Activated CD4-positive, alpha-beta T cell treated with anti-CD3 and anti-CD28 coated beads for 4 hours (primary cell): ENCODE measurements around the gene TXNDC9.
"Not testable (repeated sequence)": the region's sequence is repeated elsewhere in the genome, so short reads cannot be mapped to it uniquely, and the experiment has no call there.

ENCODE experiments used
- DNase-seq, 2 donors: peaks; one replicate each; pipeline ENCODE4 v3.0.0-alpha.2; 2020

The TXNDC9 gene

DNA sequence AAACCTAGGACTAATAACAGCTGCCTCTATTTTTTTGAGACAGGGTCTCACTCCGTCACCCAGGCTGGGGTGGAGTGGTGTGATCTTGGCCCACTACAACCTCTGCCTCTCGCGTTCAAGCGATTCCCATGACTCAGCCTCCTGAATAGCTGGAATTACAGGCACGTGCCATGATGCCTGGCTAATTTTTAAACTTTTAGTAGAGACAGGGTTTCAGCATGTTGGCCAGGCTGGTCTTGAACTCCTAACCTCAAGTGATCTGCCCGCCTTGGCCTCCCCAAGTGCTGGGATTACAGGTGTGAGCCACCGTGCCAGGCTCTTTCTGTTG lies 18.3 kb downstream of the TXNDC9 start:
- not testable (repeated sequence) for DNase-seq

DNA sequence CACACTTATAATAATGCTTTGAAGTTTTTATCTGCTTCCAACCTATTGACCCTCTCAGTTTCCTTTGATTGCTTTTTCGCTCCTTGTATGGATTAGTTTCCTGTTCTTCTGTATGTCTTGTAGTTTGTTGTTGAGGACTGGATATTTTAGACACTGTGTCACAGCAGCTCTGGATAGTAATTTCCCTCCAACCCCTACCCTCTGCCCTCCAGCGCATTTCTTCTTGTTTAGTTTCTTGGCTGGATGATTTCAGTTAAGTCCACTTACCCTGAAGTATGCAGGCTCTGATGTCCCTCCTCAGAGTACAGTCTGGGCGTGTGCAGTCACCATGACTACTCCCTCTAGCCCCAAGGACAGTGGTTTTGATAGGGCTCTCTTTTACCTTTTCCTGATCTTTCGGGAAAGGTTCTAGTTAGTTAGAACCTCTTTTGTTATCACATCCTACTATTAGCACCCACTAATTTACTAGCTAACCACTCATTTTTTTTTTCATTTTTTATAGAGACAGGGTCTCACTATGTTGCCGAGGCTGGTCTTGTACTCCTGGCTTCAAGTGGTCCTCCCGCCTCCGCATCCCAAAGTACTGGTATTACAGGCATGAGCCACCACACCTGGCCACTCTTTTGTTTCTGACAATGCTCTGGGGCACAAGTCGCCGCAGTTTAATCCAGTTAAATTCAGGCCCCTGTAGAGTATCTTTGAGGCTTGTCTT lies 18.8 kb downstream of the TXNDC9 start:
- DNase-seq, result no peak

GRCh38 chr2:99301097-99301496 lies 35.0 kb downstream of the TXNDC9 start, which contains the start of gene LYG1:
Gene LYG1 (minus strand): TSS chr2:99301197. CDS start chr2:99295670, 5,527 bp downstream.
- not testable (repeated sequence) for DNase-seq

DNA sequence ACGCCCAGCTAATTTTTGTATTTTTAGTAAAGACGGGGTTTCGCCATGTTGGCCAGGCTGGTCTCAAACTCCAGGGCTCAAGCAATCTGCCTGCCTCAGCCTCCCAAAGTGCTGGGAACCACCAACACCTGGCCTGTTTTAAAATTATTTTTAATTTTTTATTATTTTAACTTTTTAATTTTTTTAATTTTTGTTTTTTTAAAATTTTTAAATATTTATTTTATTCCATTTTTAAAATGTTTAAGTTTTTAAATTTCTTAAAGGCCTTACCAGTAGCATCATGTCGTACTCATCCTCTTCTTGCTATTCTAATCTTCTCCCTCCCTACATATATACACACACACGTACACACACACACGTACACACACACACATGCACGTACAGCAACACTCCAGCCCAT lies 36.6 kb downstream of the TXNDC9 start:
- DNase-seq, result no peak

DNA sequence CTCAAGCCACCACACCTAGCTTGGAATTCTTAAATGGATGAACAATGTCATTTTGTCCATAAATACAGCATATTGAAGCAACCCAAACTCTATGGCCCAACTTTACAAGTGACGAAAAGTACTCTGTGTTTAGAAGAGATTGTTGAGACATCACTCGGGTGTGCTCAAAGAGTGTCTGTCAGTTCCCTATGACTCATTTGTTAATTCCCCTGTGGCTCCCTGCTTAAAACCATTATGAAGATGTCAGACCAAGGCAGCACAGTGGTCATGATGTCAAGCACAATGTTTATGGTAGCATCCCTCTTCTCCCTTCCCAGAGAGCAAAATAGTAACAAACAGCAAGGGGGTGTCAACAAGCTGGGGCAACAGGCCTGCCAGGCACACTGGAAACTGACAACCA lies 38.1 kb downstream of the TXNDC9 start:
- DNase-seq, result no peak

- no peak for DNase-seq
Measured at GRCh38 chr2:99285526-99285925, 50.6 kb downstream of the TXNDC9 start.

DNA sequence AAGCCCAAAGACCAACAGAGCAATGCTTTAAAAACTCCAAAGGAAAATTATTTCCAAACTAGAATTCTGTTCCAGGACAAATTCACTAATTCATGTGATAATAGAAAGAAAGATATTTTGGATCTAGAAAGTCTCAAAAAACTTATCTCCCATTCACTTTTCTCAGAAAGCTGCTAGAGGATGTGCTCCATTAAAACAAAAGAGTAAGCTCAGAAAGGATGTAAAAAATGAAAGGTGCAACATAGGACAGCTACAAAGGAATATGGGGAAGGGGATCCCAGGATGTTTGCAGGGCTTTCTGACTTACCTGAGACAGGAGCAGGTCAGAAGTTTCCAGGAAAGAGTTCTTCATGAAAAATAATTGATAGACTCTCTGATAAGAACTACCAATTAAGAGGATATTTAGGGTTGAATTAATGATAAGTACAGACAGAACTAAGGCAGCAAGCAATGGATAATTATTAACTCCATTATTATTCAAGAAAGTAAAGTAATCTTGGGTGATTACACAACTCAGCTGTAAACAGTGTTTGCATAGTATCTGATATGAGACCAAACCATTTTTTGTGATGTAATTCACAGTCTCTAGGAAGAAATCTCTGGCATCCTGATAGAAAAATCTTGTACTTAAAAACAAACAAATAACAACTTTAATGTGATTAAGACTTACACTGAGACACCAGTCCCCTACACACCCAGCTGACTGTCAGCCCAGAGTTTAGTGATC lies 56.0 kb downstream of the TXNDC9 start:
- no peak for DNase-seq

- DNase-seq, result no peak
Measured at GRCh38 chr2:99278793-99279291, 57.3 kb downstream of the TXNDC9 start.

- DNase-seq, result not testable (repeated sequence)
Measured at GRCh38 chr2:99278195-99278765, 57.9 kb downstream of the TXNDC9 start.

DNA sequence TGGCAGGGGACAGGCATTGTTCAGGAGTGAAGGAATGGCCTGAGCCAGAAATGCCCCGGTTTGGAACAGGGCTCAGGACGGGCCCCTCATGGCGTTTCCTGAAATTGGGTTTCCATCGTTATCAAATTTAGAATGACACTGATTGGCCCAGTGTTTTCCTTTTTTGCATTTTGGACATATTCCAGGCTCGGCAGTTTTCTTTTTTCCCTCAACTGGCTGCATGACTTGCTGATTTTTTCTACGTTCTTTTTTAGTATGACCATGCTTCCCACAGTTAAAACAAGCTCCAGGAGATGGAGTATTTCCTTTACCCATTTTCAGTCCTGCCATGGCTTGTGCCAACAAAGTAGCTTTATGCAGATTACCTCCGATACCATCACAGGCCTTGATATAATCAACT lies 60.3 kb downstream of the TXNDC9 start:
- DNase-seq, result no peak
